PC-9 (cell line): ENCODE data around the gene ART4. TPM values are rescaled to one million over a fixed set of nuclear protein-coding genes. Genes with fewer than 3 reads are reported as not detected.

ENCODE experiments used
- BruUV-seq: library from RNA; stranded (reverse); fragments of 400-500 nt; replicated peaks from 2 replicates; lab custom pipeline; 2021; lab: Mats Ljungman, UMichigan
- CTCF ChIA-PET: fragments of 300-600 bp; sonication (Branson Sonifier 250); formaldehyde crosslinking; loops from one replicate; lab custom pipeline; 2022; ENCODE audit warnings: antibody characterized with exemption; lab: Charles Lee
- POLR2A ChIA-PET: fragments of 300-600 bp; sonication (Branson Sonifier 250); formaldehyde crosslinking; loops from one replicate; lab custom pipeline; 2022; ENCODE audit warnings: antibody characterized with exemption; ENCODE audit not compliant: unreplicated experiment; lab: Charles Lee
- DNase-seq, 2 experiments: peaks; one replicate each; pipeline versions ENCODE4 v3.0.0 to v3.0.0-alpha.2; 2015 to 2022; ENCODE audit warnings: mixed read lengths in 1 of 2
- H2AFZ ChIP-seq: fragments of 200-600 bp; sonication (generic); 2 replicates; pipeline ENCODE4 v1.8.1; 2017; ENCODE audit warnings: antibody characterized with exemption
- H3F3A ChIP-seq: fragments of 200-600 bp; sonication (generic); 2 replicates; pipeline ENCODE4 v1.8.1; 2017; ENCODE audit warnings: antibody characterized with exemption, mild to moderate bottlenecking, low read depth; ENCODE audit not compliant: insufficient read depth
- H3K27ac ChIP-seq: fragments of 200-600 bp; sonication (generic); 2 replicates; pipeline ENCODE4 v1.6.1; 2016; ENCODE audit warnings: mixed run types
- H3K27me3 ChIP-seq: fragments of 200-600 bp; sonication (generic); 2 replicates; pipeline ENCODE4 v1.6.1; 2016; ENCODE audit warnings: low read depth, mixed run types; ENCODE audit not compliant: insufficient read depth
- H3K36me3 ChIP-seq: fragments of 200-600 bp; sonication (generic); 2 replicates; pipeline ENCODE4 v1.6.1; 2016; ENCODE audit warnings: low read depth, mixed run types
- H3K4me1 ChIP-seq: fragments of 200-600 bp; sonication (generic); replicated peaks from 2 replicates; pipeline ENCODE4 v1.6.1; 2016; ENCODE audit warnings: mixed run types; ENCODE audit not compliant: insufficient read depth
- H3K4me2 ChIP-seq: fragments of 200-600 bp; sonication (generic); 2 replicates; pipeline ENCODE4 v1.6.1; 2017; ENCODE audit warnings: mixed run types
- H3K4me3 ChIP-seq: fragments of 200-600 bp; sonication (generic); 2 replicates; pipeline ENCODE4 v1.6.1; 2016; ENCODE audit warnings: mixed run types
- H3K79me2 ChIP-seq: fragments of 200-600 bp; sonication (generic); 2 replicates; pipeline ENCODE4 v1.6.1; 2017; ENCODE audit warnings: low read depth, mixed run types
- H3K9me2 ChIP-seq: fragments of 200-600 bp; sonication (generic); 2 replicates; pipeline ENCODE4 v1.8.1; 2017; ENCODE audit warnings: mild to moderate bottlenecking; ENCODE audit not compliant: insufficient read depth
- H3K9me3 ChIP-seq: fragments of 200-600 bp; sonication (generic); 2 replicates; pipeline ENCODE4 v1.8.1; 2016; ENCODE audit warnings: low read depth; ENCODE audit not compliant: insufficient read depth
- H4K20me1 ChIP-seq: fragments of 200-600 bp; sonication (generic); 2 replicates; pipeline ENCODE4 v1.8.1; 2017; ENCODE audit not compliant: insufficient read depth
- EZH2 ChIP-seq: fragments of 200-600 bp; sonication (generic); IDR thresholded peaks from 2 replicates; pipeline ENCODE4 v1.8.0; 2017; ENCODE audit warnings: antibody characterized with exemption, low read depth
- intact Hi-C: fragments of 100-400 bp; cut with micrococcal nuclease; formaldehyde crosslinking; loops from one replicate; pipeline ENCODE4 v1.10.0; 2022; ENCODE audit not compliant: unreplicated experiment
- total RNA-seq: library from RNA; stranded (reverse); gene quantifications from 2 replicates; pipeline ENCODE4 v1.2.3, GENCODE V29; 2021
- TF ChIP-seq, protein P1 (sequence below): fragments of 200-600 bp; sonication (generic); conservative IDR thresholded peaks from 2 replicates; pipeline ENCODE4 v1.6.1; 2017; ENCODE audit warnings: mixed run types, antibody characterized with exemption, mild to moderate bottlenecking, moderate library complexity

ART4 gene
- total RNA-seq, 1 experiment from 2014 or later: not detected

DNA sequence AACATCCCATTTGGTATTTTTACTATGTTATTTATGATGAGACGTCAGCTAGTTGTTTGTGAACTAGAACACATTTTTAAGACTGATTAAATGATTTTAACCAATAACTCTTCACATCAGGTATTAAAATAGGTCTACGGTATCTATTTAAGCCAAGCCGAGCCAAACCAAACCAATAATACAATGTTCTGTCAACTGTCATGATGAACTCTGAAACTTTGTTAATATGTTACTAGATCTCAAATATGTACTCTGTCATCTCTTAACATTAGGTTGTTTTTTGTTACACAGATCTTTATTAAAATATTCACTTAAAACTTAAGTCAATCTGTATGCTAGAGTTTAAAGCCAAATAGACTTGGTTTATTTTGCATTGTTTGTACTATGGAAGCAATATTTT is 1.0 kb downstream of the ART4 start:
- H3K36me3 ChIP-seq: no peaks in the 10 kb centered on the region
- CTCF ChIA-PET: no interaction called here
- BruUV-seq: no TSS peak
- no peaks in the 10 kb centered on the region for H3K27me3 ChIP-seq
- H3K27ac ChIP-seq: peak overlapping the region; percentile 55; the same call in 1 of the 2 replicates
- H3F3A ChIP-seq: peaks cover 12% of the 10 kb centered on the region
- H3K4me3 ChIP-seq: no peak overlapping the region
- no peaks in the 10 kb centered on the region for H4K20me1 ChIP-seq
- peaks cover 6% of the 10 kb centered on the region; the same call in 1 of the 2 replicates for H3K9me3 ChIP-seq
- no peak for DNase-seq
- POLR2A ChIA-PET: no interaction called here
- peak overlapping the region; percentile 18; the same call in 1 of the 2 replicates for H3K4me2 ChIP-seq
- intact Hi-C loops: loop anchor here (10.0 kb wide), 2 partner anchors 312 to 608 kb away; no protein-coding TSS in a partner anchor
- H3K9me2 ChIP-seq: no peaks in the 10 kb centered on the region
- H3K79me2 ChIP-seq: no peaks in the 10 kb centered on the region
- H3K4me1 ChIP-seq: peaks cover 47% of the 10 kb centered on the region
- H2AFZ ChIP-seq: no peak overlapping the region
- TF ChIP-seq, protein P1, sequence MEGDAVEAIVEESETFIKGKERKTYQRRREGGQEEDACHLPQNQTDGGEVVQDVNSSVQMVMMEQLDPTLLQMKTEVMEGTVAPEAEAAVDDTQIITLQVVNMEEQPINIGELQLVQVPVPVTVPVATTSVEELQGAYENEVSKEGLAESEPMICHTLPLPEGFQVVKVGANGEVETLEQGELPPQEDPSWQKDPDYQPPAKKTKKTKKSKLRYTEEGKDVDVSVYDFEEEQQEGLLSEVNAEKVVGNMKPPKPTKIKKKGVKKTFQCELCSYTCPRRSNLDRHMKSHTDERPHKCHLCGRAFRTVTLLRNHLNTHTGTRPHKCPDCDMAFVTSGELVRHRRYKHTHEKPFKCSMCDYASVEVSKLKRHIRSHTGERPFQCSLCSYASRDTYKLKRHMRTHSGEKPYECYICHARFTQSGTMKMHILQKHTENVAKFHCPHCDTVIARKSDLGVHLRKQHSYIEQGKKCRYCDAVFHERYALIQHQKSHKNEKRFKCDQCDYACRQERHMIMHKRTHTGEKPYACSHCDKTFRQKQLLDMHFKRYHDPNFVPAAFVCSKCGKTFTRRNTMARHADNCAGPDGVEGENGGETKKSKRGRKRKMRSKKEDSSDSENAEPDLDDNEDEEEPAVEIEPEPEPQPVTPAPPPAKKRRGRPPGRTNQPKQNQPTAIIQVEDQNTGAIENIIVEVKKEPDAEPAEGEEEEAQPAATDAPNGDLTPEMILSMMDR: no peak
- no peak for TF ChIP-seq EZH2

DNA sequence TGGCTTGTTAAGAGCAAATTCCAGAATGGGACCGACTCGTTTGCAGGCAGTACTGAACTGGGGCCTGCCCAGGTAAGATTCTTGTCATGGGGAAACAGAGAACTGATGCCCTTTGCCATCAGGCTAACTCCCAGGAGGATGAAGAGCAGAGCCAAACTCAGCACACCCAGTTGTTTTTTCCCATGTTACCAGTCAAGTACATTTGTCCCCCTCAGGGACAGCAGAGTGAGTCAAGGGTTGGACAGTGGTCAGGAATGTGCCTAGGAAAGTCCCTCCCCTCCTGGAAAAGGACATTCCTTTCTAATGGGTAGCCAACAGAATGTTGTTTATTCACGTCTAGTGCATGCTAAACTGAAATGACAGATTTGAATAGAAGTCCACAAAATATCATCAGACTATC is 1.6 kb downstream of the ART4 start:
- POLR2A ChIA-PET: interaction anchor here (0.9 kb wide), 1 partner anchor 38 kb away, joined by 7 read pairs; the partner anchor contains the start of genes C12orf60 and WBP11
- H3K4me2 ChIP-seq: peak overlapping the region; percentile 18; the same call in 1 of the 2 replicates
- CTCF ChIA-PET: no interaction called here

DNA sequence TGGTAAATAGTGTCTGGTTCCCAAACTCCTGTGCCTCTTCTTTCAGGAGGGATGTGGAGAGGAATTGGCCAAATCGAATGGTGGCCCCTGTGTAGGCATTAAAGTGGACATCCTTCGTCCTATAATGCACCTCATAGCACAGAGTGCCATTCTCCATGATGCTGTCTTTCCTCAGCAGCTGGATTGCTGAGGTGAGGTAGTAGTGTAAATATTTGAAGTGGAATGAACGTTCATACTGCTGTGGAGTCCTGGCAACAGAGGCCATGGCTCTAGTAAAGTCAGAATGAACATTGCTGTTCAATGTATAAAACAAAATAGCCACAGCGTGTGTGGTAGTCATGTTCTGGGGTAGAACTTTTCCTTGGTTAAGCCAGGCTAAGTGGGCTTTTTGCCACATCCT is 2.7 kb downstream of the ART4 start:
- no peaks in the 10 kb centered on the region for H4K20me1 ChIP-seq
- no peak overlapping the region for H3K27ac ChIP-seq
- H3K79me2 ChIP-seq: no peaks in the 10 kb centered on the region
- no peak for TF ChIP-seq EZH2
- TF ChIP-seq, protein P1: no peak
- H3K4me3 ChIP-seq: no peak overlapping the region
- no peaks in the 10 kb centered on the region for H3K36me3 ChIP-seq
- DNase-seq: no peak
- H3K4me2 ChIP-seq: no peak overlapping the region
- no peaks in the 10 kb centered on the region for H3K9me2 ChIP-seq
- BruUV-seq: no TSS peak
- H3K4me1 ChIP-seq: peaks cover 48% of the 10 kb centered on the region
- CTCF ChIA-PET: no interaction called here
- H3K27me3 ChIP-seq: no peaks in the 10 kb centered on the region
- peaks cover 6% of the 10 kb centered on the region; the same call in 1 of the 2 replicates for H3K9me3 ChIP-seq
- H2AFZ ChIP-seq: no peak overlapping the region
- intact Hi-C loops: loop anchor here (1.0 to 10.0 kb wide), 3 partner anchors 63 to 606 kb away; no protein-coding TSS in a partner anchor
- H3F3A ChIP-seq: peaks cover 29% of the 10 kb centered on the region
- POLR2A ChIA-PET: no interaction called here

More for the DNA sequence above, 1.6 kb downstream of the ART4 start:
- Histone ChIP-seq H3K36me3 (no peaks in the 10 kb centered on the region), H3F3A (peaks cover 18% of the 10 kb centered on the region), H3K4me1 (peaks cover 48% of the 10 kb centered on the region), H3K27ac (peak overlapping the region; percentile 55), H2AFZ (peak overlapping the region; percentile 24; the same call in 1 of the 2 replicates), H3K4me3 (0 out of 2 replicates have a peak overlapping the region, but pooled peaks have one; percentile 2), H3K9me2 (no peaks in the 10 kb centered on the region), H3K27me3 (no peaks in the 10 kb centered on the region), H3K9me3 (peaks cover 6% of the 10 kb centered on the region; the same call in 1 of the 2 replicates), H3K79me2 (no peaks in the 10 kb centered on the region), H4K20me1 (no peaks in the 10 kb centered on the region)
- no peak for TF ChIP-seq EZH2
- TF ChIP-seq, protein P1: no peak
- no TSS peak for BruUV-seq
- DNase-seq: peak; percentile 70
- intact Hi-C loops: loop anchor here (1.0 to 10.0 kb wide), 3 partner anchors 64 to 607 kb away; no protein-coding TSS in a partner anchor
